Astrocyte (in vitro differentiated cells and primary cell): ENCODE data around the gene GPR82. TPM values are rescaled to one million over a fixed set of nuclear protein-coding genes. Genes with fewer than 3 reads are reported as not detected.

ENCODE experiments used
- DNase-seq: peaks from one replicate; pipeline ENCODE4 v3.0.0-alpha.2; 2010; ENCODE audit warnings: low read depth
- FAIRE-seq: peaks from 2 replicates; lab custom pipeline; 2011; peaks lifted over from hg19 to GRCh38; lab: Jason Lieb, UNC
- H2AFZ ChIP-seq: 2 replicates; pipeline ENCODE4 v1.6.0; 2012; ENCODE audit warnings: low read depth, low read length, inconsistent platforms
- H3K27ac ChIP-seq: 2 replicates; pipeline ENCODE4 v1.5.1; 2011; ENCODE audit warnings: low read depth, low read length, inconsistent platforms
- H3K27me3 ChIP-seq: 2 replicates; pipeline ENCODE4 v1.6.0; 2011; ENCODE audit warnings: low read length, inconsistent platforms; ENCODE audit not compliant: insufficient read depth
- H3K36me3 ChIP-seq: 2 replicates; pipeline ENCODE4 v1.5.1; 2011; ENCODE audit warnings: low read length, inconsistent platforms; ENCODE audit not compliant: insufficient read depth
- H3K4me1 ChIP-seq: 2 replicates; pipeline ENCODE4 v1.5.1; 2011; ENCODE audit warnings: low read length, inconsistent platforms; ENCODE audit not compliant: insufficient read depth
- H3K4me2 ChIP-seq: 2 replicates; pipeline ENCODE4 v1.6.0; 2012; ENCODE audit warnings: low read length, inconsistent platforms
- H3K4me3 ChIP-seq: 2 replicates; pipeline ENCODE4 v1.5.1; 2011; ENCODE audit warnings: low read depth, mild to moderate bottlenecking, low read length, inconsistent platforms; ENCODE audit not compliant: insufficient read depth
- H3K79me2 ChIP-seq: 2 replicates; pipeline ENCODE4 v1.6.0; 2012; ENCODE audit warnings: mild to moderate bottlenecking, low read length, inconsistent platforms; ENCODE audit not compliant: insufficient read depth
- H3K9ac ChIP-seq: 2 replicates; pipeline ENCODE4 v1.6.0; 2012; ENCODE audit warnings: mild to moderate bottlenecking, low read length, inconsistent platforms
- H3K9me3 ChIP-seq: 2 replicates; pipeline ENCODE4 v1.5.1; 2012; ENCODE audit warnings: low read depth, mild to moderate bottlenecking, low read length, inconsistent platforms; ENCODE audit not compliant: insufficient read depth
- H4K20me1 ChIP-seq: 2 replicates; pipeline ENCODE4 v1.6.0; 2012; ENCODE audit warnings: low read length, inconsistent platforms; ENCODE audit not compliant: insufficient read depth
- H3K27ac Mint-ChIP-seq: one replicate; pipeline ENCODE4 v1.8.0; 2021; ENCODE audit warnings: mild to moderate bottlenecking, mixed read lengths; ENCODE audit not compliant: unreplicated experiment
- H3K27me3 Mint-ChIP-seq: one replicate; pipeline ENCODE4 v1.8.0; 2021; ENCODE audit warnings: low read depth, mixed read lengths; ENCODE audit not compliant: unreplicated experiment
- H3K36me3 Mint-ChIP-seq: one replicate; pipeline ENCODE4 v1.8.0; 2021; ENCODE audit warnings: low read depth, mixed read lengths; ENCODE audit not compliant: unreplicated experiment
- H3K4me1 Mint-ChIP-seq: one replicate; pipeline ENCODE4 v1.8.0; 2021; ENCODE audit warnings: low read depth, mixed read lengths; ENCODE audit not compliant: unreplicated experiment
- H3K4me3 Mint-ChIP-seq: one replicate; pipeline ENCODE4 v1.8.0; 2021; ENCODE audit warnings: mild to moderate bottlenecking, moderate library complexity, mixed read lengths; ENCODE audit not compliant: unreplicated experiment
- H3K9me3 Mint-ChIP-seq: one replicate; pipeline ENCODE4 v1.8.0; 2021; ENCODE audit warnings: mild to moderate bottlenecking, mixed read lengths; ENCODE audit not compliant: unreplicated experiment
- EZH2 ChIP-seq: IDR thresholded peaks from 2 replicates; pipeline ENCODE4 v1.6.1; 2012; ENCODE audit warnings: mild to moderate bottlenecking, low read length, inconsistent platforms; ENCODE audit not compliant: insufficient read depth
- total RNA-seq: library from RNA; stranded (reverse); gene quantifications from 2 replicates; pipeline ENCODE4 v1.2.1, GENCODE V29; 2021
- TF ChIP-seq, protein P1 (sequence below): IDR thresholded peaks from 2 replicates; pipeline ENCODE4 v1.5.1; 2011; ENCODE audit warnings: low read depth, mild to moderate bottlenecking, inconsistent platforms, low read length, moderate library complexity; ENCODE audit not compliant: insufficient read depth

The GPR82 gene
- total RNA-seq, 1 donor from 2014 or later, result not detected

DNA sequence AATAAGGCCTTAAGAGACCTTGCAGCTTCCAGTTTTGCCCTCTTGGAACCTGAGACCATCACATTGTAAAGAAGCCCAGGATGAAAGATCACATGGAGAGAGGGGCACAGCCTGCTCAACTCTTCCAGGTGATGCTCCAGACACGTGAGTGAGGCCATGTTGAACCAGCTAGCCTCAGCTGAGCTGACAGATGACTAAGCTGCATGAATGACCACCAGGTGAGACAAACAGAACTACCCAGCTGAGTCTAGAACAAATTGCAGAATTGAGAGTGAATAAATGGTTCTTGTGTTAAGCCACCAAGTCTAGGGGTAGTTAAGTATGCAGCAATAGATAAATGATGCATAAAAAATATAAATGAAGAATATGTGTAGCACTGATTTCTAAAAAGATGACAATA lies 16.8 kb upstream of the GPR82 start:
- Histone ChIP-seq H3K4me2 (no peak overlapping the region), H2AFZ (no peak overlapping the region), H4K20me1 (no peaks in the 10 kb centered on the region), H3K36me3 (no peaks in the 10 kb centered on the region), H3K4me3 (no peak overlapping the region), H3K4me1 (no peaks in the 10 kb centered on the region), H3K27ac (no peak overlapping the region), H3K9me3 (no peaks in the 10 kb centered on the region), H3K27me3 (no peaks in the 10 kb centered on the region), H3K79me2 (no peaks in the 10 kb centered on the region), H3K9ac (no peak overlapping the region)
- H3K36me3 Mint-ChIP-seq, result peaks cover 7% of the 10 kb centered on the region
- no peak for TF ChIP-seq EZH2
- TF ChIP-seq, protein P1, sequence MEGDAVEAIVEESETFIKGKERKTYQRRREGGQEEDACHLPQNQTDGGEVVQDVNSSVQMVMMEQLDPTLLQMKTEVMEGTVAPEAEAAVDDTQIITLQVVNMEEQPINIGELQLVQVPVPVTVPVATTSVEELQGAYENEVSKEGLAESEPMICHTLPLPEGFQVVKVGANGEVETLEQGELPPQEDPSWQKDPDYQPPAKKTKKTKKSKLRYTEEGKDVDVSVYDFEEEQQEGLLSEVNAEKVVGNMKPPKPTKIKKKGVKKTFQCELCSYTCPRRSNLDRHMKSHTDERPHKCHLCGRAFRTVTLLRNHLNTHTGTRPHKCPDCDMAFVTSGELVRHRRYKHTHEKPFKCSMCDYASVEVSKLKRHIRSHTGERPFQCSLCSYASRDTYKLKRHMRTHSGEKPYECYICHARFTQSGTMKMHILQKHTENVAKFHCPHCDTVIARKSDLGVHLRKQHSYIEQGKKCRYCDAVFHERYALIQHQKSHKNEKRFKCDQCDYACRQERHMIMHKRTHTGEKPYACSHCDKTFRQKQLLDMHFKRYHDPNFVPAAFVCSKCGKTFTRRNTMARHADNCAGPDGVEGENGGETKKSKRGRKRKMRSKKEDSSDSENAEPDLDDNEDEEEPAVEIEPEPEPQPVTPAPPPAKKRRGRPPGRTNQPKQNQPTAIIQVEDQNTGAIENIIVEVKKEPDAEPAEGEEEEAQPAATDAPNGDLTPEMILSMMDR, result no peak
- FAIRE-seq (no peak), DNase-seq (no peak)
- no peak overlapping the region for H3K27ac Mint-ChIP-seq
- no peaks in the 10 kb centered on the region for H3K9me3 Mint-ChIP-seq
- H3K27me3 Mint-ChIP-seq, result no peaks in the 10 kb centered on the region
- H3K4me1 Mint-ChIP-seq, result no peaks in the 10 kb centered on the region
- H3K4me3 Mint-ChIP-seq, result no peak overlapping the region

GRCh38 chrX:41708486-41708885 lies 15.5 kb upstream of the GPR82 start:
- H3K4me3 Mint-ChIP-seq, result no peak overlapping the region
- no peak overlapping the region for H3K27ac Mint-ChIP-seq
- H3K9me3 ChIP-seq, result no peaks in the 10 kb centered on the region
- H3K27me3 ChIP-seq, result no peaks in the 10 kb centered on the region
- H3K4me1 Mint-ChIP-seq, result no peaks in the 10 kb centered on the region
- no peaks in the 10 kb centered on the region for H3K79me2 ChIP-seq
- no peak overlapping the region for H2AFZ ChIP-seq
- no peak overlapping the region for H3K4me2 ChIP-seq
- DNase-seq, result no peak
- no peaks in the 10 kb centered on the region for H3K4me1 ChIP-seq
- no peaks in the 10 kb centered on the region for H3K9me3 Mint-ChIP-seq
- H3K27me3 Mint-ChIP-seq, result no peaks in the 10 kb centered on the region
- no peaks in the 10 kb centered on the region for H4K20me1 ChIP-seq
- H3K4me3 ChIP-seq, result no peak overlapping the region
- TF ChIP-seq EZH2, result no peak
- TF ChIP-seq, protein P1, result no peak
- no peaks in the 10 kb centered on the region for H3K36me3 ChIP-seq
- H3K27ac ChIP-seq, result no peak overlapping the region
- no peak overlapping the region for H3K9ac ChIP-seq
- no peak for FAIRE-seq
- peaks cover 7% of the 10 kb centered on the region for H3K36me3 Mint-ChIP-seq

DNA sequence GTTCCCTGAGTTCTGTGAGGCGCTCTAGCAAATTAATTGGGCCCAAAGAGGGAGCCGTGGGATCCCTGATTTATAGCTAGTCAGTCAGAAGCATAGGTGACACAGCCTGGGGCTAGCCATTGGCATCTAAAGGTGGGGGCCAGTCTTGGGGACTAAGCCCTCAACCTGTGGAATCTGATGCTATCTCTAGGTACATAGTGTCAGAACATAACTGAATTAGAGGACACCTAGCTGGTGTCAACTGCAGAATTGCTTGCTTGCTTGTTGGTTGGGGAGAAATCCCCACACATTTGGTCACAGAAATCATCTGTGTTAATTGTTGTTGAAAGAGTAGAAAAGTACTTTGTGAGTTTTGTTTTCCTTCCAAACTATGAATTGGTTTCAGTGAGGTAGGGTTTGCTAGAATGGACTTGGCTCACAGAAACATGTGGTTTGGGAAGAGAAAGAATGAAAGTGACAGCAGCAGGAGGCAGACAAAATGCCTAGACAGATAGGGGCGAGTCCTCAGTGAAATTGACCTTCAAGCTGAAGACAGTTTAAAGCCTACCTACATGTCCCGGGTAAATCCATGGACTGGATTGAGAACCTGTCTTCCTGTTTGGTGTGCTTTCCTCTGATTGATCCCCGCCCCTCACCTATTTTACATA lies 12.8 kb upstream of the GPR82 start:
- H3K27ac ChIP-seq, result no peak overlapping the region
- no peaks in the 10 kb centered on the region for H3K9me3 ChIP-seq
- TF ChIP-seq, protein P1, result no peak
- no peak for TF ChIP-seq EZH2
- Mint-ChIP-seq H3K27ac (no peak overlapping the region), H3K36me3 (peaks cover 7% of the 10 kb centered on the region), H3K27me3 (no peaks in the 10 kb centered on the region), H3K4me1 (no peaks in the 10 kb centered on the region), H3K4me3 (no peak overlapping the region), H3K9me3 (no peaks in the 10 kb centered on the region)
- no peak overlapping the region for H2AFZ ChIP-seq
- H4K20me1 ChIP-seq, result no peaks in the 10 kb centered on the region
- no peaks in the 10 kb centered on the region for H3K4me1 ChIP-seq
- FAIRE-seq (peak; percentile 37), DNase-seq (no peak)
- no peak overlapping the region for H3K9ac ChIP-seq
- no peak overlapping the region for H3K4me3 ChIP-seq
- H3K79me2 ChIP-seq, result no peaks in the 10 kb centered on the region
- no peaks in the 10 kb centered on the region for H3K36me3 ChIP-seq
- no peak overlapping the region for H3K4me2 ChIP-seq
- H3K27me3 ChIP-seq, result no peaks in the 10 kb centered on the region
